Measurements from ENCODE around the gene CWF19L2.

DNA sequence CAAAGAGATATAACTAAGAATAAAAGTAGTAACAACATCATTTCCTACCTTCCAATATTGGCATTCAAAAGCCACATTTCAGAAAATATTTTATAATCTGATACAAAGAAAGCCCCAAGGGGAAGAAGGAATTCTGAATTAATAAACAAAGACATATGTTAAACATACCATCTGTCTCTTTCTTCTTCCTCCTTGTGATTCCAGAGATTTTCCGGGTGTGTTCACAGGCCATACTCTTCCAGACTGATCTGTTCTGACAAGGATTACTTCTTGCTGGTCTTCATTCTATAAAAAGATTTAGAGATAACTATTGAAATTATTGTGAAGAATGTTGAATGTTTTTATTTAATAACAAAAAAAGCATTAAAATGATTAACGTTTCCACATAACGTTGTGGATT, 65.0 kb downstream of the CWF19L2 start:
- no peak for TF ChIP-seq POLR2A (IDR thresholded peaks at IDR 0.05)
- TF ChIP-seq, protein P1, sequence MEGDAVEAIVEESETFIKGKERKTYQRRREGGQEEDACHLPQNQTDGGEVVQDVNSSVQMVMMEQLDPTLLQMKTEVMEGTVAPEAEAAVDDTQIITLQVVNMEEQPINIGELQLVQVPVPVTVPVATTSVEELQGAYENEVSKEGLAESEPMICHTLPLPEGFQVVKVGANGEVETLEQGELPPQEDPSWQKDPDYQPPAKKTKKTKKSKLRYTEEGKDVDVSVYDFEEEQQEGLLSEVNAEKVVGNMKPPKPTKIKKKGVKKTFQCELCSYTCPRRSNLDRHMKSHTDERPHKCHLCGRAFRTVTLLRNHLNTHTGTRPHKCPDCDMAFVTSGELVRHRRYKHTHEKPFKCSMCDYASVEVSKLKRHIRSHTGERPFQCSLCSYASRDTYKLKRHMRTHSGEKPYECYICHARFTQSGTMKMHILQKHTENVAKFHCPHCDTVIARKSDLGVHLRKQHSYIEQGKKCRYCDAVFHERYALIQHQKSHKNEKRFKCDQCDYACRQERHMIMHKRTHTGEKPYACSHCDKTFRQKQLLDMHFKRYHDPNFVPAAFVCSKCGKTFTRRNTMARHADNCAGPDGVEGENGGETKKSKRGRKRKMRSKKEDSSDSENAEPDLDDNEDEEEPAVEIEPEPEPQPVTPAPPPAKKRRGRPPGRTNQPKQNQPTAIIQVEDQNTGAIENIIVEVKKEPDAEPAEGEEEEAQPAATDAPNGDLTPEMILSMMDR (IDR thresholded peaks at IDR 0.05) = no peak

All from transverse colon (tissue), 3 donors.